Lower lobe of right lung (tissue), 2 donors: ENCODE measurements around the gene SPOCD1. TPM values are rescaled to one million over a fixed set of nuclear protein-coding genes. Genes with fewer than 3 reads are reported as not detected.

ENCODE experiments used
- ATAC-seq, 2 donors: fragments of 200-7000 bp; cut with Tn5 transposase; one replicate each; pipeline ENCODE4 v1.9.1; 2020 to 2022; ENCODE audit warnings: mild to moderate bottlenecking in 2 of 2, moderate library complexity in 2 of 2
- DNase-seq: peaks from one replicate; pipeline ENCODE4 v3.0.0-alpha.2; 2020
- H3K27ac ChIP-seq: fragments of 200-600 bp; one replicate; pipeline ENCODE4 v1.8.0; 2022
- H3K27me3 ChIP-seq: fragments of 200-600 bp; one replicate; pipeline ENCODE4 v1.8.0; 2022; ENCODE audit warnings: low read depth
- H3K36me3 ChIP-seq: fragments of 200-600 bp; one replicate; pipeline ENCODE4 v1.8.0; 2022; ENCODE audit warnings: mild to moderate bottlenecking
- H3K4me1 ChIP-seq: fragments of 200-600 bp; one replicate; pipeline ENCODE4 v1.8.0; 2022
- H3K4me3 ChIP-seq: fragments of 200-600 bp; one replicate; pipeline ENCODE4 v1.8.0; 2022; ENCODE audit warnings: mild to moderate bottlenecking
- H3K9me3 ChIP-seq: fragments of 200-600 bp; one replicate; pipeline ENCODE4 v1.8.0; 2022
- intact Hi-C: fragments of 100-400 bp; cut with DNase I; formaldehyde crosslinking; loops from one replicate; pipeline ENCODE4 v1.11.0; 2022
- long read RNA-seq: library from polyadenylated mRNA; unstranded; transcript quantifications from one replicate; pipeline ENCODE4 v2.0.0, GENCODE V29; 2021
- total RNA-seq: library from RNA; stranded (reverse); fragmentation: NEBNext Ultra II Directional; extraction: Animal tissue kit (Norgen Biotek cat#: 25700); gene quantifications from one replicate; pipeline ENCODE4 v1.2.1, GENCODE V29; 2021
- TF ChIP-seq, protein P1 (sequence below): fragments of 200-600 bp; IDR thresholded peaks from one replicate; pipeline ENCODE4 v1.8.0; 2022; ENCODE audit warnings: antibody characterized with exemption, mild to moderate bottlenecking
- donor health status: DM: no; HTN: yes; CAD: no; lungs with severe emphysema.

SPOCD1 gene
- 21.6 TPM for total RNA-seq
- long read RNA-seq, partial matches to known transcripts: 7 of 15 reads
- long read RNA-seq, other reads (novel, unspliced or antisense): 7 of 15 reads

DNA sequence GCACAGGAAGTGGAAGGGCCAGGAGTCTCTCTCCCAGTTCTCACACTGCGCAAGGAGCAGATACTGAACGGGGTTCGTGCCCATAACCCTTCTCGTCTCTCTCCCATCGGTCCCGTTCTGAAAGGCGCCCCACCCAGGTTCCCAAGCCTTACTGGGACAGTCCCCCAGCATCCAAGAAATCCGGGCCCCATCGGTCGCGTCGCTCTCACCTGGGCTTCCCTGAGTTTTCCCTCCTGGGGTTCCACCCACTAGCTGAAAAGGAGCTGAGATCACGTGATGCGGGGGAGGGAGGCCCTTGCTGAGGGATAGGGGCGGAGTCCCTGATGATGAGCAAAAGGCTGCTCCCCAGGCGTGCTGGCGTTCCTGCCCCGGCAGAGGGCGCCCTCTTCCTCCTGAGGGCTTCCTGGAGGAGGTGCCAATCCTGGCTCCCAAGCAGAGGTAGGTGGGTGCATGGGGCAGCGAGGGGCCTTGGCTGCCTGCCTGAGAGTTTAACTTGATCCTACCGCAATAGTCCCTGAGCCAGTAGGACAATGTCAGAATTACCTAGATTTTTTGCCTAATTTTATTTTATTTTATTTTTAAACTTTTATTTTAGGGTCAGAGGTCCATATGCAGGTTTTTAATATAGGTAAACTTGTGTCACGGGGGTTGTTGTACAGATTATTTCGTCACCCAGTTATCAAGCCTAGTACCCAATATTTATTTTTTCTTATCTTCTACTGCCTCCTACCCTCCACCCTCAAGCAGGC, at the start of gene SPOCD1:
Gene SPOCD1, minus strand, starts transcription at position 271 of the 749 bp plus-strand sequence. CDS start 689 bp downstream, outside the sequence.
- Histone ChIP-seq H3K27ac (no peak within 1 kb of the TSS), H3K4me3 (no peak within 1 kb of the TSS)
- intact Hi-C loops: no loop called here

DNA sequence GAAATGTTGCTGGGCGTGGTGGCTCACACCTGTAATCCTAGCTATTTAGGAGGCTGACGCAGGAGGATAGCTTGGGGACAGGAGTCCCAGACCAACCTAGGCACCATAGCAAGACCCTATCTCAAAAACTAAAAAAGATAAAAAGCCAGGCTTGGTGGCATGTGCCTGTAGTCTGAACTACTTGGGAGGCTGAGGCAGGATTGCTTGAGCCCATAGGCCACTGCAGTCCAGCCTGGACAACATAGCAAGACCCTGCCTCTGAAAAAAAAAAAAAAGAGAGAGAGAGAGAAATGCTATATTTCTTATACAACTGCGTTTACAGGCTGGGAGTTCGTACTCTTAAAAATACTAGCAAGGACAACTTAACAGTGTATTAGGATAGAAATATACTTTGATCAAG, 46.2 kb upstream of the SPOCD1 start:
- H3K4me3 ChIP-seq: no peak overlapping the region
- H3K27ac ChIP-seq: no peak overlapping the region
- no peaks in the 10 kb centered on the region for H3K4me1 ChIP-seq
- ATAC-seq (no peak), DNase-seq (no peak)
- TF ChIP-seq, protein P1, sequence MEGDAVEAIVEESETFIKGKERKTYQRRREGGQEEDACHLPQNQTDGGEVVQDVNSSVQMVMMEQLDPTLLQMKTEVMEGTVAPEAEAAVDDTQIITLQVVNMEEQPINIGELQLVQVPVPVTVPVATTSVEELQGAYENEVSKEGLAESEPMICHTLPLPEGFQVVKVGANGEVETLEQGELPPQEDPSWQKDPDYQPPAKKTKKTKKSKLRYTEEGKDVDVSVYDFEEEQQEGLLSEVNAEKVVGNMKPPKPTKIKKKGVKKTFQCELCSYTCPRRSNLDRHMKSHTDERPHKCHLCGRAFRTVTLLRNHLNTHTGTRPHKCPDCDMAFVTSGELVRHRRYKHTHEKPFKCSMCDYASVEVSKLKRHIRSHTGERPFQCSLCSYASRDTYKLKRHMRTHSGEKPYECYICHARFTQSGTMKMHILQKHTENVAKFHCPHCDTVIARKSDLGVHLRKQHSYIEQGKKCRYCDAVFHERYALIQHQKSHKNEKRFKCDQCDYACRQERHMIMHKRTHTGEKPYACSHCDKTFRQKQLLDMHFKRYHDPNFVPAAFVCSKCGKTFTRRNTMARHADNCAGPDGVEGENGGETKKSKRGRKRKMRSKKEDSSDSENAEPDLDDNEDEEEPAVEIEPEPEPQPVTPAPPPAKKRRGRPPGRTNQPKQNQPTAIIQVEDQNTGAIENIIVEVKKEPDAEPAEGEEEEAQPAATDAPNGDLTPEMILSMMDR: no peak
- no peaks in the 10 kb centered on the region for H3K27me3 ChIP-seq
- intact Hi-C loops: no loop called here
- no peaks in the 10 kb centered on the region for H3K36me3 ChIP-seq
- H3K9me3 ChIP-seq: no peaks in the 10 kb centered on the region

More for the DNA sequence above, at the start of gene SPOCD1:
- H3K27me3 ChIP-seq: no peaks in the 10 kb centered on the region
- TF ChIP-seq, protein P1: peak; percentile 83
- H3K4me1 ChIP-seq: no peaks in the 10 kb centered on the region
- ATAC-seq: peak; percentile 92 to 96
- H3K36me3 ChIP-seq: no peaks in the 10 kb centered on the region
- H3K9me3 ChIP-seq: no peaks in the 10 kb centered on the region
- peak; percentile 93 for DNase-seq

DNA sequence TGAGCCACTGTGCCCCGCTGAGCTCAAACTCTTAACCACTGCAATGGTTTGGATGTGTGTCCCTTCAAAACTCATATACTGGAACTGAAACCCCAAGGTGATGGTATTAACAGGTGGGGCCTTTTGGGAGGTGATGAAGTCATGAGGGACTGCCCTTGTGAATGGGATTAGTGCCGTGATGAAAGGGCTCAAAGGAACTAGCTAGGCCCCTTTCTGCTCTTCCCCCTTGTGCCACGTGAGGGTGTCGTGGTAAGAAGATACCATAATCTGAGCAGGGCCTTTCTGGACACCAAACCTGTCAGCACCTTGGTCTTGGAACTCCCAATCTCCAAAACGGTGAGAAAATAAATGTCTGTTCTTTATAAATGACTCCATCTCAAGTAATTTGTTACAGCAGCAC, 45.5 kb upstream of the SPOCD1 start:
- Histone ChIP-seq H3K27me3 (no peaks in the 10 kb centered on the region), H3K27ac (no peak overlapping the region), H3K9me3 (no peaks in the 10 kb centered on the region), H3K4me3 (no peak overlapping the region), H3K36me3 (no peaks in the 10 kb centered on the region), H3K4me1 (no peaks in the 10 kb centered on the region)
- DNase-seq (no peak), ATAC-seq (no peak)
- TF ChIP-seq, protein P1: no peak
- intact Hi-C loops: no loop called here

DNA sequence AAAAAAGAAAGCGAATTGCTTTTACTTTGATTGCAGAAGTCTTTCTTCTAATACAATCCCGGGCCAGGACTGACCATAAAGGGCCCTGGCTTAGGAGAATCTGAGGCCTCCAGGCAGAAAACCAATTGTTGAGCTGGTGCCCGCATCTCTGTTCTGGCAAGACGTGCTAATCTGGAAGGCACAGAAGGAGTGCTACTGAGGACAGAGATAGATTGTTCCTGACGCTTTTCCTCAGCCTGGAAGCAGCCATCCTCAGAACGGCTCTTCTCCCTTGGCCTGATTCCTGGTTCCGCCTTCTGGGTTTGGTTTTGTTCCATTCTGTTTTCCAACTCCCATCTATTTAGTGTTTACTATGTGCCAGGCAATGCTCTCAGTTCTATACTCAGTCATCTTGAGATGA, 44.8 kb upstream of the SPOCD1 start:
- Histone ChIP-seq H3K4me1 (no peaks in the 10 kb centered on the region), H3K9me3 (no peaks in the 10 kb centered on the region), H3K27ac (no peak overlapping the region), H3K27me3 (no peaks in the 10 kb centered on the region), H3K36me3 (no peaks in the 10 kb centered on the region), H3K4me3 (no peak overlapping the region)
- intact Hi-C loops: no loop called here
- DNase-seq (no peak), ATAC-seq (no peak)
- TF ChIP-seq, protein P1: no peak

DNA sequence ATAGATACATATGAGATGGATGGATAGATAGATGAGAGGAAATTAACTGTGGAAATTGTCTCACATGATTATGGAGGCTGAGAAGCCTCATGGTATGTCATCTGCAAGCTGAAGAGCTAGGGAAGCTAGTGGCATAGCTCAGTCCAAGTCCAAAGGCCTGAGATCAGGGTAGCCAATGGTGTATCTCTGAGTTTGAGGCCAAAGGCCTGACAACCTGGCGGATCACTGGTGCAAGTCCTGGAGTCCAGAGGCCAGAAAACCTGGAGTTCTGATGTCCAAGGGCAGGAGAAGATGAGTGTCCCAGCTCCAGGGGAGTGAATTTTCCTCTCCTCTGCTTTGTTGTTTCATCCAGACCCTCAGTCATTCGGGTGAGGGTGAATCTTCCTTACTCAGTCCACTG, 43.9 kb upstream of the SPOCD1 start:
- no peaks in the 10 kb centered on the region for H3K36me3 ChIP-seq
- ATAC-seq (no peak), DNase-seq (no peak)
- intact Hi-C loops: no loop called here
- H3K27ac ChIP-seq: no peak overlapping the region
- H3K27me3 ChIP-seq: no peaks in the 10 kb centered on the region
- no peaks in the 10 kb centered on the region for H3K9me3 ChIP-seq
- no peaks in the 10 kb centered on the region for H3K4me1 ChIP-seq
- H3K4me3 ChIP-seq: no peak overlapping the region
- TF ChIP-seq, protein P1: no peak
